HG02840 (cell line): ENCODE measurements around the gene FRMD4B.

Source experiments
- ATAC-seq: cut with Tn5 transposase; IDR thresholded peaks from one replicate; pipeline ENCODE4 v1.9.1; 2021; ENCODE audit warnings: mild to moderate bottlenecking, moderate library complexity, moderate number of reproducible peaks; ENCODE audit not compliant: unreplicated experiment, low FRiP score

The FRMD4B gene

DNA sequence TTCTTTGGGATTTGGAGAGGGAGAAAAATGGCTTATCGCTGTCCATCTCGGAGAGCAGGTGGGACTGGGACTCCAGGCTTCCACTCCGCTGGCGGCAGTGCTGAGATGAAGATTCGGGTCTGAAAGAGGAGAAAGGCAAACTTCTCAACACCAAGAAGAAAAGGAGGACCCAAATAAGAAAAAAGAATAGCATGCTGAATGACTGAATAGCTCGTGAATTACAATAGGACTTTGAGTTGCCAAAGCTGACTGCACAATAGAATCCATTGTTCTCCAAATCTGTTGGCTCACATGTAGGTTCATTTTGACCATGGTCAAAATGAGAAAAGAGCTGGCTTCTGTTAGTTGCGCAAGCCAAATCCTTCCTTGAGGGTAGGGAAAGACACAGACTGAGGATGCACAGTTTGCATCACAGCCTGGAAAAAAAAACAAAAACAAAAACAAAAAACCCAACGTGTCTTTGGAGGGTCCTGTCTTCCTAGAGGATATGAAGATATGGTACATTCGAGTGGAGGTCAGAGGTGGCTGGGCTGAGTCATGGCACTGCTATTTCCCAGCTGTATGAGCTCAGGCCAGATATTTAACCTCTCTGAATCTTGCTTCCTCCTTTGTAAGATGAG lies 204.2 kb downstream of the FRMD4B start:
- ATAC-seq, result no peak

DNA sequence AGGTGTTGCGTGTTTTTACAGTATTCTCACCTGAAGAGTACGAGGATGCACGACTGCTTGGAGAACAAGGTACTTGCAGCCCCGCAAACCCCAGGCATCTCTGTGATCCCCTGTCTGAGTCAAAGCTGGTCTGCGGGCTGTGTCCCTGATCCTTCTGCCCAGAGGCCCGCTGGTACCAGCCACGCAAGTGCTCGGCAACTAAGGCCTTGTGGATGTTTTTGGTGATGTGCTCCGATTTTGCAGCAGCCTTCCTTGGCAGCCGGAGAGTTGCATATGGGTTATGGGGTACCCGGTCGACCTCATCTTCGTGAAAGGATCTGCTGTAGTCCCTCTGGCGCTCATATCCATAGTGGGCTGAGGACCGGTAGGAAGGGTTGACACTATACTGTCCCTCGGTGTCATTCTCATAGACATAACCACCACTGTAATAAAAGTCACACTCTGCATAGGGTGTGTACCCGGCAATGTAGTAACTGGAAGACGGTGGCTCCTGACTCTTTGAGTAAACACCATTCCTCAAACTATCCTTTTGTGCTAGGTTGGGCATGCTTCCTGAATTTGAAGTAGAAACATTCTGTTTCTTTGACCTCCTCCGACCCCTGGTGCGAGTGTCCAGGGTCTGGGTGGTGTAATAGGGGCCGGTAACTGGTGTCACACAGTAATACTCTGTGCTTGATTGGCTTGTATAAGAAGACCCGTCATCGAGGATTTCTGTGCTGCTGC lies 204.9 kb downstream of the FRMD4B start:
- no peak for ATAC-seq

GRCh38 chr3:69179740-69180372 lies 206.0 kb downstream of the FRMD4B start:
- no peak for ATAC-seq

DNA sequence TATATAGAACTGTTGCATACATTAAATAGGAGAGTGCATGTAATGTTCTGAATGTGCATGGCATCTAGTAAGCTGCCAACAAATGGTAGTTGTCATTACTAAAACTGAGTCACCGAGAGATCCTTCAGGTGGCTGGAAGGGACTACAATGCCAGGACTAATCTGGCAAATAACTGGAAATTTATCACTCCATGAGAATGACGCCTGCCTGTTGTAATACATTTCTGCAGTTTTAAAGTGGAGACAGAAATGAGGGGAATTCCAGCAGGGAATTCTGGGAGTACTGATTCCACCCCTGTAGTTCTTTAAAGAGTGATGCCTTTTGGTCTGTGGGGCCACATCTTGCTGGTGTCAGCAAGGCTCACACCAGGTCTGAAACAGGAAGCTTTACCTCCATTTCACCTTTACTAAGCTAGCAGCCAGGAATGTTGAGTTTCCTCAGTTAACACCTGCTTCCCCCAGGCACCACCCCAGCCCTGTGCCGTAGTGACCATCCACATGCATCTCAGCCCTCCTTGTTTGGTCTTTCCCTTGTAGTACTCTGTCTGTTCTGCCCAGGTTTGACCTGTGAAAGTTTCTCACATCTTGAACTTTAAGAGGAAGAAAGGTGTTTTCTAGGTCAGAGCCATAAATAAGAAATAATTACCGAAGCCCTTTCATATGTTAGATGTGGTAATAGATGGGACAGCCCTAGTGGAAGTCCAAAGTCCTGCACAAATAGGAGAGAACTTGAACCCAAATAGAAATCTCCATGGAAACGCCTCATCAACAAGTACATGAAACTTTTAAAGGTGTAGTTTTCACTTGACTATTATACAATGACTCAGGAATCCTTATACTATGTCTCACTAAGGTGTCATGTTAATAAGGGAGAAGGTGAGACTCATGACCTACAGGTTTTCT lies 206.8 kb downstream of the FRMD4B start:
- ATAC-seq, result no peak

DNA sequence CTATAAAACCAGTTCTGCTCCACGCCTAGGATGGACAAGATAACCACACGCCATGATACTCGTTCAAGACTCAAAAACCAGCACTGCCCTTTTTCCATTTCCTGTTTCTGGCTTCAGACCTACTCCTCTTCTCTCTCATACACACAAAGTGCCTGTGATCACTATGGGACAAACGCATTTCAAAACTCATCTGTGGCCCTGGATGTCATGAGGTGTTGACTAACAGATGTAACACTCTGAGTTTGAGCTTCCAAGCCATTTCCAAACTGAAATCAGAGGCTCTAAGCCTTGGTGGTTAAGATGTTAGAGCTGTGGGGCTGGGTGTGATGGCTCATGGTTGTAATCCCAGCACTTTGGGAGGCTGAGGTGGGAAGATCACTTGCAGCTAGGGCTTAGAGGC lies 207.8 kb downstream of the FRMD4B start:
- no peak for ATAC-seq

DNA sequence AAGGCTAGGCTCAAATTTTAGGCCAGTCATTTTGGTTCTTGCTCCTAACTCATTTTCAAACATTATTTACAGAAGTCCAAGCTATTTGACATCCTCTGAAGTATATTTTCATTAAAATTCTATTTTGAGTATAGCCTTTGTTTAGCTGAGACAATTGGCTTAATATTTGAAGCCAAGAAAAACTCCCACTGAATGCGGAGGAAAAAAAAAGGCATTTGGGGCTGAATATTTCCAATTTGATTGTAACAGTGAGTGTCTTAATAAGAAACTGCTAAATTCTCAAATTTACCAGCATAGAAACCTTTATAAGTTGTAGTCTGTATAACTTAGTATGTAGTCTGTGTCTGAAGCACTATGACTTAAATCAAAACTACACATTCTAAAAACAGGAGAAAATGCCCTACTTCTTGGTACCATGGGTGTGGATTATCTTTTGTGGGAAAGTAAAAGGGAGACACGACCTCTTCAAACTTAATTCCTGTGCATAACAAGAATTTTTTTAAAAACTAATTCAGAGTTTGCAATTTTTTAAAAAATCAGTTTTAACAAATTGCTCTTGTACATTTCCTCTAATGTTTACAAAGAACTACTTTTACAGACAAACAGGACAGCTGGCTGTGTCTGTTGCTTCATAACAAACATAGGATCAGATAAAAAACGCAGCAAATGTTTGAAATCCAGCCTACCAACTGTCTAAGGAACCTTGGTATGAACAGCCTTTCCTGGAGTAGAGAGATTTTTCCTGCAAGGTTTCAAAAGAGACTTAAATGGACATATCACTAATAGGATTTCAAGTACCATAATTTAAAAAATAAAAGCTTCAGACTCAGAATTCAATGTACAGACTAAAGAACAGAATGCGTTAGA lies 210.8 kb downstream of the FRMD4B start:
- ATAC-seq, result no peak

DNA sequence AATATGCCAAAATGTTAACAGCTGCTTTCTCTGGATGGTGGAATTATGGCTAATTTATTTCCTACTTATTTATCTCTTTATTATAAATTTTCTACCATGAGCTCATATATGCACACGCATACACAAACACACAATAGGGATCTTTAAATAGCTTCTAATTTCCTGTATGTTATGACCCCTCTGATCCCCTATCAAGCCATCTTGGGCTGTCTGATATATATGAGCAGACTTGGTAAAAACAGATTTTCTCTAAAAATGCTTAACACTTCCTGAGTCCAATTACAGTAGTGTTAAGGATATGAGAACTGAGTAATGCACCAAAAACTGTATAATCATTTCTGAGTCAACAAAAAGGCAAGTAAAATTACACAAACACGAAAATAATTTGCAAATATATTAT lies 211.4 kb downstream of the FRMD4B start:
- no peak for ATAC-seq

GRCh38 chr3:69172058-69172457 lies 213.8 kb downstream of the FRMD4B start:
- ATAC-seq, result no peak

- ATAC-seq, result no peak
Observed at GRCh38 chr3:69166446-69166845, 219.4 kb downstream of the FRMD4B start.

GRCh38 chr3:69165744-69166143 lies 220.1 kb downstream of the FRMD4B start:
- ATAC-seq, result no peak

- ATAC-seq, result no peak
Observed at GRCh38 chr3:69164296-69164695, 221.6 kb downstream of the FRMD4B start.

DNA sequence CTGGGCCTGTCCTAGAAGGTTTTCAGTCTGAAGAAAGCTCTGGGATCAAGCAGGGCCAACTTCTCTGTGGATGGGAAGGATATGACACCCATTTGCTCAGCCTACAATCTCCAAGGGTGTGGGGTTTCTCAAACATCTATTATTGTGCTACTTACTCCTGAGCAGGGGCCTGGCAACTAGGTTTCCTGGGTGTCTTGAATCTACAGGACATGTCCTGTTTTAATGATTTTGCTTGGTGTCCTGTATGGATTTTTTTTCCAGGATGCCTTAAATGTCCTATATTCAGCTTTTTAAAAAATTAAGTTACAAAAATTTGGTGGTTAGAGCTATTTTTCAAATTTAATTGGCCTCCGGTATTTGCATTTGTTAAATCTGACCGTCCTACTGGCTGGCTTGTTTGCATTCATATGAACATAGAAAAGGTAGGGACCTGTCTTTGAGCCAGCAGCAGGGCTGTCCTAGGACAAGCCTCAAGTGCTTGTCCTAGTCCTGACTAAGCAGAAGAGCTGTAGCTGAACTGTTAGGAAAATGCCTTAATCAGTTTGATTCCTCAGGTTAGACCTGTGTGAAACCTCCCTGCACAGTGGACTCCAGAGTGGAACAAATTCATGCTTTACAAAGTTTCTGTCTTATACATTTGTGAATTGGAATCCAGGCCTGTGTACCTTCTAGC lies 223.4 kb downstream of the FRMD4B start:
- no peak for ATAC-seq

DNA sequence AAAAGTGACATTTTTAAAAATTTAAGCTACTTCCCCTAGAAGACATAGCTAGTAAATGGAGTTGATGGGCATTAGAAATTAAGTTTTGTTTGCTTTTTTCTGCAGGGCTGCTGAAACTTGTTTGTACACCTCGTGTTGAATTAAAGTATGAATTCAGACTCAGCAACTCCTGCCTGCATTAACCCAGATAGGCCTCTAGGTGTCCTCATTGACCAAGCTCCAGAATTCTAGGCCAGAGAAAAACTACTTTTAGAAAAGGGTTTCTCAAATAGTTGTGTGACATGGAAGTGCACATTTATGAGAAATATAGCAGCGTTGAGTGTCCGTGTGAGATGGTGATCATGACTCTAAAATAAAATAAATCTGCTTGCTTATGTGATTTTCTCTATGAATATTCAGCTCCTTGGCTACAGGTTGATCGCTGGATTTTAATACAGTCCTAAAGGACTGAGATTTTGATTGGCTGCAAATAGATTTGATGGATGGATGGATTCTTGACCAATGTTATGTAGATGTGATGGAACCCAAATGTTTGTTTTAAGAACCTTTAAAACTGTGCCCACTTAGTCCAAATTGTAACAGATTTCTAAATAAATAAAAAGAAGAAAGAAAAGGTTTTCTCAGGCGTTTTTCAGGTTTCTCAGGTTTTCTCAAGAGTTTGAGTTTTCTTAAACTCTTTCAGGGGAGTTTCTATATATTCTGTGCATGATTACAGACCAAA lies 224.1 kb downstream of the FRMD4B start:
- ATAC-seq, result no peak

- ATAC-seq, result no peak
Observed at GRCh38 chr3:69160525-69160924, 225.4 kb downstream of the FRMD4B start.

- ATAC-seq, result no peak
Observed at GRCh38 chr3:69160107-69160506, 225.8 kb downstream of the FRMD4B start.

DNA sequence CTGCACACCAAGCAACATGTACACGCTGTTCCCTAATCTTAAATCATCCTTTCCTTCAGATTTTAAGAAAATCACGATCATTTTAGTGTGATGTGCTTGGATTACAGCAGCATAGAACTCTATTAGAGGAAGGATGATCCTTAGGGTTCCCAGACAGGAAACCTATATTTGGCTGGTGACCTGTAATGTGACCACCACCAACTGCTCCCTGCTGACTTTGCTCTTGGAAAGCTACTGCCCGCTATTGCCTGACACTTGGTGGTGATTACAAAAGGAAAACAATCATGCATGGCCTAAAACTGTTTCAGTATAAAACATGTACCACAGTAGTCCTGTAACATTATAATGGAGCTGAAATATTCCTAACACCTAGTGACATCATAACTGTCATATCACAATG lies 236.3 kb downstream of the FRMD4B start:
- no peak for ATAC-seq

DNA sequence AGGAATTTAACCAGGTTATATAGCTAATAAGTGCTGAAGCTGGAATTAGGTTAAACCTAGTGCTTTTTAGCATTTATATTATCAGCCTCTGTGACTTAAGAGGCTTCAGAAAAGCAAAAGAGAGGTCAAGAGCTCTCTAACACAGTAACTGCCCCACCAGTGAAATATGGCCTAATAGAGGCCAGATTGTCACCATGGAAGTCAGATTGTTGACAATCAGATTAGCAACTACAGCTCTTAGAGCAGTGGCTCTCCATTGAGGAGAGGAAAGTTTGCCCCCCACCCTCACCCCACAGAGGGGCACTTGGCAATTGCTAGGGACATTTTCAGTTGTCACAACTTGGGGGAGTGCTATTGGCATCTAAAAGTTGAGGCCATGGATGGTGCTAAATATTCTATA lies 240.2 kb downstream of the FRMD4B start:
- ATAC-seq, result no peak

GRCh38 chr3:69144631-69145245 lies 241.2 kb downstream of the FRMD4B start:
- ATAC-seq, result no peak
